Neural cell (in vitro differentiated cells): ENCODE results near the gene IGF2BP3. TPM values are rescaled to one million over a fixed set of nuclear protein-coding genes. Genes with fewer than 3 reads are reported as not detected.

Experiments used
- H2AFZ ChIP-seq: fragments of 200-600, 300-800 bp; sonication (generic), shearing (Covaris generic); 2 replicates; pipeline ENCODE4 v1.6.0; 2014; ENCODE audit warnings: low read depth, mild to moderate bottlenecking, antibody characterized with exemption, low read length, moderate library complexity
- H3F3A ChIP-seq: fragments of 200-600 bp; shearing (Covaris generic); 2 replicates; pipeline ENCODE4 v1.6.1; 2016; ENCODE audit warnings: mild to moderate bottlenecking, moderate library complexity, mixed read lengths, antibody characterized with exemption, low read length; ENCODE audit not compliant: insufficient read depth, poor library complexity, severe bottlenecking
- H3K27ac ChIP-seq: fragments of 200-600, 300-800 bp; sonication (generic), shearing (Covaris generic); 2 replicates; pipeline ENCODE4 v1.5.1; 2014; ENCODE audit warnings: mild to moderate bottlenecking, low read length, moderate library complexity
- H3K27me3 ChIP-seq: fragments of 300-800, 200-600 bp; sonication (generic), shearing (Covaris generic); 2 replicates; pipeline ENCODE4 v1.6.0; 2014; ENCODE audit warnings: mild to moderate bottlenecking, low read depth, low read length, moderate library complexity; ENCODE audit not compliant: insufficient read depth
- H3K36me3 ChIP-seq: fragments of 300-800, 200-600 bp; sonication (generic), shearing (Covaris generic); 2 replicates; pipeline ENCODE4 v1.5.1; 2014; ENCODE audit warnings: mild to moderate bottlenecking, antibody characterized with exemption, low read length, moderate library complexity; ENCODE audit not compliant: insufficient read depth
- H3K4me2 ChIP-seq: fragments of 300-800, 200-600 bp; sonication (generic), shearing (Covaris generic); 2 replicates; pipeline ENCODE4 v1.6.0; 2014; ENCODE audit warnings: mild to moderate bottlenecking, low read length
- H3K4me3 ChIP-seq: fragments of 300-800, 200-600 bp; sonication (generic), shearing (Covaris generic); 2 replicates; pipeline ENCODE4 v1.5.1; 2014; ENCODE audit warnings: mild to moderate bottlenecking, low read length, moderate library complexity
- H3K79me2 ChIP-seq: fragments of 200-600 bp; shearing (Covaris generic); replicated peaks from 2 replicates; pipeline ENCODE4 v1.6.0; 2014; ENCODE audit warnings: mild to moderate bottlenecking, low read length, moderate library complexity; ENCODE audit not compliant: insufficient read depth
- H3K9ac ChIP-seq: fragments of 300-800, 200-600 bp; sonication (generic), shearing (Covaris generic); 2 replicates; pipeline ENCODE4 v1.6.1; 2016; ENCODE audit warnings: mild to moderate bottlenecking, low read length, mixed read lengths
- H3K9me2 ChIP-seq: fragments of 200-600 bp; shearing (Covaris generic); 2 replicates; pipeline ENCODE4 v1.6.1; 2016; ENCODE audit warnings: mild to moderate bottlenecking, low read length, mixed read lengths; ENCODE audit not compliant: insufficient read depth
- H3K9me3 ChIP-seq: fragments of 200-600, 300-800 bp; sonication (generic), shearing (Covaris generic); 2 replicates; pipeline ENCODE4 v1.6.1; 2016; ENCODE audit warnings: mild to moderate bottlenecking, mixed run types, low read length, moderate library complexity, mixed read lengths
- H4K20me1 ChIP-seq: fragments of 200-600 bp; shearing (Covaris generic); 2 replicates; pipeline ENCODE4 v1.6.1; 2016; ENCODE audit warnings: mild to moderate bottlenecking, mixed run types; ENCODE audit not compliant: insufficient read depth
- CTCF ChIP-seq: fragments of 450-650 bp; IDR thresholded peaks from 2 replicates; pipeline ENCODE4 v1.5.1; 2014; ENCODE audit warnings: antibody characterized with exemption, mild to moderate bottlenecking, moderate library complexity; ENCODE audit not compliant: poor library complexity, severe bottlenecking
- EP300 ChIP-seq: fragments of 450-650 bp; conservative IDR thresholded peaks from 2 replicates; pipeline ENCODE4 v1.6.1; 2014; ENCODE audit warnings: antibody characterized with exemption, mild to moderate bottlenecking, moderate library complexity; ENCODE audit not compliant: poor library complexity, severe bottlenecking
- EZH2 ChIP-seq: fragments of 200-600, 300-800 bp; shearing (Covaris generic), sonication (generic); IDR thresholded peaks from 2 replicates; pipeline ENCODE4 v1.6.1; 2014; ENCODE audit warnings: antibody characterized with exemption, low read length, borderline replicate concordance, mild to moderate bottlenecking; ENCODE audit not compliant: insufficient read depth, poor library complexity, severe bottlenecking
- MXI1 ChIP-seq: fragments of 450-650 bp; conservative IDR thresholded peaks from 2 replicates; pipeline ENCODE4 v1.6.1; 2014; ENCODE audit warnings: antibody characterized with exemption, mild to moderate bottlenecking; ENCODE audit not compliant: poor library complexity, severe bottlenecking
- POLR2AphosphoS5 ChIP-seq: IDR thresholded peaks from 2 replicates; pipeline ENCODE4 v1.6.1; 2012
- RAD21 ChIP-seq: fragments of 450-650 bp; conservative IDR thresholded peaks from 2 replicates; pipeline ENCODE4 v1.6.1; 2014; ENCODE audit warnings: antibody characterized with exemption, mild to moderate bottlenecking, moderate library complexity
- REST ChIP-seq: IDR thresholded peaks from 2 replicates; pipeline ENCODE4 v1.6.1; 2012; ENCODE audit warnings: borderline replicate concordance
- SMC3 ChIP-seq: fragments of 450-650 bp; conservative IDR thresholded peaks from 2 replicates; pipeline ENCODE4 v1.6.1; 2014; ENCODE audit warnings: antibody characterized with exemption, mild to moderate bottlenecking, moderate library complexity; ENCODE audit not compliant: poor library complexity
- TAF1 ChIP-seq: IDR thresholded peaks from 2 replicates; pipeline ENCODE4 v1.6.1; 2012; ENCODE audit warnings: low read depth
- polyA plus RNA-seq: library from polyadenylated mRNA; depleted of rRNA; stranded (reverse); fragments of >200 nt; gene quantifications from 2 replicates; pipeline ENCODE4 v1.2.3, GENCODE V29; 2014

The IGF2BP3 gene
- polyA plus RNA-seq, 1 donor from 2014 or later: 29.6 TPM

- Histone ChIP-seq H4K20me1 (no peaks in the 10 kb centered on the region), H3K27me3 (no peaks in the 10 kb centered on the region), H3K27ac (no peak overlapping the region), H3K9me2 (no peaks in the 10 kb centered on the region), H3K9me3 (no peaks in the 10 kb centered on the region), H3K4me3 (no peak overlapping the region), H3F3A (no peaks in the 10 kb centered on the region), H3K79me2 (peaks cover 33% of the 10 kb centered on the region), H3K9ac (no peak overlapping the region), H3K36me3 (no peaks in the 10 kb centered on the region), H2AFZ (no peak overlapping the region), H3K4me2 (no peak overlapping the region)
- TF ChIP-seq REST (no peak), CTCF (no peak), MXI1 (no peak), EZH2 (no peak)
These were observed 85.2 kb downstream of the IGF2BP3 start for GRCh38 chr7:23385140-23385539.

GRCh38 chr7:23383225-23383624 is 87.1 kb downstream of the IGF2BP3 start:
- H3K9me2 ChIP-seq: no peaks in the 10 kb centered on the region
- no peaks in the 10 kb centered on the region for H3K9me3 ChIP-seq
- TF ChIP-seq POLR2AphosphoS5: no peak
- no peak for TF ChIP-seq EP300
- TF ChIP-seq RAD21: no peak
- TF ChIP-seq CTCF: no peak
- TF ChIP-seq REST: no peak
- no peak for TF ChIP-seq TAF1
- TF ChIP-seq EZH2: no peak
- TF ChIP-seq MXI1: no peak
- TF ChIP-seq SMC3: no peak
- no peaks in the 10 kb centered on the region for H3K36me3 ChIP-seq
- H3K9ac ChIP-seq: no peak overlapping the region
- peaks cover 29% of the 10 kb centered on the region for H3K79me2 ChIP-seq
- no peak overlapping the region for H3K4me3 ChIP-seq
- no peak overlapping the region for H3K27ac ChIP-seq
- no peaks in the 10 kb centered on the region for H3K27me3 ChIP-seq
- H3K4me2 ChIP-seq: no peak overlapping the region
- H3F3A ChIP-seq: no peaks in the 10 kb centered on the region
- no peaks in the 10 kb centered on the region for H4K20me1 ChIP-seq
- no peak overlapping the region for H2AFZ ChIP-seq
